ENCODE measurements around the gene P2RY6.
A peak's percentile ranks its signal among the peaks of the same experiment; 100 is the strongest.

Gene P2RY6

DNA sequence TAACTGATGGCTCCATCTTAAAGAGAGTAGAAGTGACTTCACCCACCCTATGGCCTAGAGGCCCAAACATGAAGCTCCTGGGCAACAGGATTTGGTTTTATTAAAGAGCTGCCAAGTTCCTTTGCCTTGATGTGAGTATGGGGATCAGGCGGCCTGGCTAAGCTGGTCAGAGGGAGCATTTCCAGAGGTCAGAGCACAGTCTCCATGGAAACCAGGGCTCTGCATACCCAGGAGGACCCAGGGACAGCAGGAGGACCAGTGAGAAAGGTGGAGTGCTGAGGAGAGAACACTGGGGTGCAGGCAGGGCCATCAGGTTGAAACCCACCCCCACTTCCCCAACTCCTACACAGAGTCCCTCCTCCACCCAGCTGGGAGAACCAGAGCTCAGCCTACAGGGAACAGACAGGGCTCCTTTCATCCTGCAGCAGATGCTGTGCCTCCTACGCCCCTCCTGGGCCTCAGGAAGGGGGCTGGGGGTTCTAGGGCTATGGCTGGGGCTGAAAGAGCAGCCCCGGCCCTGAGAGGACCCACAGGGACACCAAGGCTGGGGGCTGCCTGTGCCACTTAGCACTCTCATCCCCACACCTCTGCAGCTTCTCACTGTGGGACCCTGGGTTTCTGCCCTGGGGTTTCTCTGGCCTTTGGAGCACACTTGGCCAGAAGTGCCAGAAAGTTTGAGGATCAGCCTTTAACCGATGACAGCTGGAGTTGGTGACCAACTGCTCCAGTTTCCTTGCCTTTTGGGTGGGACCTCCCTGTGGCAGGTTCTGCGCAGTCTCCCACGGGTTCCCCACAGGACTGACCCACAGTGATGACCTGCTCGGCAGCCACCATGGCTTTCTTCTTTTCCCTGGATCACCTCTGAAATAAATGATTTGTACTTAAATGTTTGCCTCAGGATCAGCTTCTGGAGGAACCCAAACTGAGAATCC is 13.8 kb upstream of the P2RY6 start:
- TF ChIP-seq JUND (IDR thresholded peaks at IDR 0.05; ENCODE audit: low read depth) = no peak
- DNase-seq (ENCODE audit: low read depth in 1 of 2, low spot score in 1 of 2) = no peak
- in situ Hi-C loops (cut with HindIII; ENCODE audit: low pct_unique_long_range_greater_than_20kb, low sequenced_read_pairs) = no loop called here

DNA sequence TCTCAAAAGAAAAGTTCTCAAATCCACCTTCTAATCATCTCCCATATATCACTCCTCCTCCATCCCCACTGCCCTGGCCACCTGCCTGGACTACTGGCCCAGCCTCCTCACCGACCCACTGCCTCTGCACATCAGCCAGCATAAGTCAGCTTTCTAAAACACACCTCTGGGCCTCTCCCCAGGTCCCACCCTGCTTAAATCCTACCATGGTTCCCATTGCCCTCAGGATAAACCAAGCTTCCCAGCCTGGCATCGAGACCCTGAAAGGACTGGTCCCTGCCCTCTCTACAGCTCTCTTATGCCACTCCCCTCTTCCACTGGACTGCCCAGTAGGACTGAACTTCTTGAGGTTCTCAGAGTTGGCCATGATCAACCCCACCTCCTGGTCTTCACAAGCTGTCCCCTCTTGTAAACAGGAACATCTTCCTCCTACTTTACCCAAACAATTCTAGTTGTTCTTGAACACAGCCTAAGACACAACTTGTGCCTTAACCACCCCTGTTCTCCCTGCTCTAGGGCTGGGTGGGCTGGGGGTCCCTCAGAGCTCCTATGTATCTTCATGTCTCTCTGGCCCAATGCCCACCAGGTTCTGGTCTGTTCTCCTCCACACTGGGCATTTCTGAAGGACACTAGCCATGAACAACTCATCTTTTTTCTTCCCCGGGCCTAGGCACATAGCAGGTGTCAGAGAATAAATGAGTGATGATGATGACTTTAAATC is 12.6 kb upstream of the P2RY6 start:
- in situ Hi-C loops (cut with HindIII; ENCODE audit: low pct_unique_long_range_greater_than_20kb, low sequenced_read_pairs) = no loop called here
- no peak for TF ChIP-seq JUND (IDR thresholded peaks at IDR 0.05; ENCODE audit: low read depth)
- no peak for DNase-seq (ENCODE audit: low read depth in 1 of 2, low spot score in 1 of 2)

DNA sequence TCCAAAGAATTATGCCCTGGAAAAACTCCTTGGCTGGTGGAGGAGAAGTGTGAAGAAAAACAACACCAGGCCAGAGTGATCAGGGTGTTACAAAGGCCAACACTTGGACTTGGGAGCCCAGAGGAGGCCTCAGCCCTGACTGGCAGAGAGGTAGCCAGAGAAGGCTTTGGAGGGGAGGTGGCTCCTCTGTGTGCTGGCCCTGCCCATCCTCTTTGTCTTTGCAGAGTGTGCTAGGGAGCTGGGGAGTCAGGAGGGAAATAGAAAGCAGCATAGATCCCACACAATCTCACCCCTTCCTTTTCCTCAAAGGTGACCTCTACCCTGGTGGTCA is 12.0 kb upstream of the P2RY6 start:
- no peak for DNase-seq (ENCODE audit: low read depth in 1 of 2, low spot score in 1 of 2)
- in situ Hi-C loops (cut with HindIII; ENCODE audit: low pct_unique_long_range_greater_than_20kb, low sequenced_read_pairs) = no loop called here
- TF ChIP-seq JUND (IDR thresholded peaks at IDR 0.05; ENCODE audit: low read depth) = no peak

DNA sequence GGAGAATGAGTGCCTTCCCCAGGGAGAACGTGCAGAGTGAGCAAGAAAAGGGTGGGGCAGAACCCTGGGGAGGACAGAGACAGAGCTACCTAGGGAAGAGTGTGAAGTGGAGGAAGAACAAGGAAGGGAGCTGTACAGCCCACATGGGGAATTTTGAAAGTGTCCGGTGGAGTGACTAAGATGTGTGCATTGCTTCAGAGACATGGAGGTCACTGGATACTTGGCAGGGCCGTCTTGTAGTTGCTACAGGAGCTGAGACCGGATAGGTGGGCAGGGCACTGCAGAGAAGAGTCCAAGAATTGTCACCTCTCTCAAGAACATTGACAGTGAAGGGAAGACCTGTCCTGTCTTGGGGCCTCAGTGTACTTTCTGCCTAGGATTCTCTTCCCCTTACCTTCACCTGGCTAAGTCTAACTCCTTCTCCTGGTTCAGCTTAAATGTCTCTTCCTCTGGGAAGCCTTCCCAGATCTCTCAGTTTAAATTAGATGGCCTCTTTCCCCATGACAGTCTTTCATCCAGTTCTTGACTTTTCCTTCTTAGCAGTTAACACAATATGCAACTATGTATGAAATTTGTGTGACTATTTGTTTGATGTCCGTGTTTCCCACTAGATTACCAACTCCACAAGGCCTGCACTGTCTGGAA is 9.2 kb upstream of the P2RY6 start:
- no peak for TF ChIP-seq JUND (IDR thresholded peaks at IDR 0.05; ENCODE audit: low read depth)

DNA sequence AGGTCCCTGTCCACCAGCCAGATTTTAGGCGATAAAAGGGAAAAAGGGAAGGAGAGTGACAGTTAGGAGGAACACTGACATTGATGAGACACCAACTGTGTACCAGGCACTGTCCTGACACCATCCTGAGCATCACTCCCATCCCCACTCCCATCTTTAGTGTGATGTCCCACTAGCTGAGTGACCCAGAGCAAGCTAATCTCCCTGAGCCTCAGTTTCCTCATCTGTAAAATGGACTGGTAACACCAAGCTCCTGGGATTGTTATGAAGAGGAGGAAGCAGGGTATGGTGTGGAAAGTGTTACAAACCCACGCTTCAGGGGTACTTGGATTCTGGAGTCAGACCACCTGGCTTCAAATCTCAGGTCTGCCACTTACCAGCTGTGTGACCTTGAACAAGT is 8.5 kb upstream of the P2RY6 start:
- TF ChIP-seq JUND (IDR thresholded peaks at IDR 0.05; ENCODE audit: low read depth) = no peak
- in situ Hi-C loops (cut with HindIII; ENCODE audit: low pct_unique_long_range_greater_than_20kb, low sequenced_read_pairs) = no loop called here
- no peak for DNase-seq (ENCODE audit: low read depth in 1 of 2, low spot score in 1 of 2)

More for the DNA sequence above, 9.2 kb upstream of the P2RY6 start:
- in situ Hi-C loops (cut with HindIII; ENCODE audit: low pct_unique_long_range_greater_than_20kb, low sequenced_read_pairs) = no loop called here
- DNase-seq (ENCODE audit: low read depth in 1 of 2, low spot score in 1 of 2) = no peak

DNA sequence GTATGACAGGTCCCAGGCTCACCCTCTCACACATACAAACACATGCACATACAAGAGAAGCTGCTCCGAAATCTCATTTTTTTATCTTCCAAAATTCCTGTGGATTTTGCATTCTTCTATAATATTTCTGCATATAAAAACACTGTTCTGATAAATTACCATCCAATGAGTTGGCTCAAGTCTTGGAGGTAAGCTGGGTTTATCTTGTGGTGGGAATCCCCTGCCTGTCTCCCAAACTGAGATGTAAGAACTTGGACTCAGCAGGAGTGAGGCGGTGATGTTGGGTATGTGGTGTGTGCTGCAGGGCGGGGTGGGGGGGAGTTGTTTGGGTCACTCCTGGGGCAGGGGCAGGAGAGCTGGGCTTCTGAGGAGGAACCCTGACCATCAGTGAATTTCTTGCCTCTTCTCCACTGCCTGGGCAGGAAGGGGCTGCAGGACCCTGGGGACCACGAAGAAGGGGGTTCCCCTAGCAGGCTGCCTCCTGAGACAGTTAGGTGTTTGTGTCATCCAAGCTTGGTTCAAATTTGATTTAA is 6.8 kb upstream of the P2RY6 start:
- no peak for DNase-seq (ENCODE audit: low read depth in 1 of 2, low spot score in 1 of 2)
- no peak for TF ChIP-seq JUND (IDR thresholded peaks at IDR 0.05; ENCODE audit: low read depth)
- in situ Hi-C loops (cut with HindIII; ENCODE audit: low pct_unique_long_range_greater_than_20kb, low sequenced_read_pairs) = no loop called here

DNA sequence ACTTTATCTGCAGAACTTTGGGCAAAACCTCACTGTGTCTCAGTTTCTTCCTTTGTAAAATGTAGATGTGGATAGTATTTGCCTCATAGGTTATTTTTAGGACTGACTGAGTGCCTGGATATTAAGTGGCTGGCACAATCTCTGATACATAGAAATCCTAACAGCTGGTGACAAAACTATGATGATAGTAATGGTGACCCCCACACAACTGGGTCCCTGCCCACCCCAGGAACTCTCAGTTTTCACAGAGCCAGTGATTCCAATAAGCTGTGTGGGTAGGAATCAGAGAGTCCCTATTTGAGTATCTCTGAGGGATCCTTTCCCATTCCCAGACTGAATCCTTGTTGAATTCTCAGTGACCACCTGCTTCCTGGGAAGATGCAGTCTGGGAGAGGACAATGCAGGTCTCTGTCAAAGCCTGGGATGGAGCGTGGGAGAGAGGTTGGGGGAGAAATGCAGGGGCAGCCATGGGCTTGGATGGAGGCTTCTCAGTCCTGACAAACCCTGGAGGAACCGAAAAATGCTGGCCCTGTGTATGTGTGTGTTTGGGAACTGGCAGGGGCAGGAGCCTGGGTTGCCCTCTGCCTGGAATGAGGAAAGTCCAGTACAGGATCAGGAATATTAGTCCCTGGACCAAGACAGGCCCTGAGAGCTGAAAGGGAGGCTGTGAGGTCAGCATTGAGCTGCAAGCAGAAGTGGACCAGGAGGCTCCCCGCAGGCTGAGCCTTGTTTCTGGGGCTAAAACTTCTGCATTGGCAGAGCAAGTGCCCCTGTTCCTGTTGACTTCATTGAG is 6.1 kb upstream of the P2RY6 start:
- in situ Hi-C loops (cut with HindIII; ENCODE audit: low pct_unique_long_range_greater_than_20kb, low sequenced_read_pairs) = no loop called here
- no peak for TF ChIP-seq JUND (IDR thresholded peaks at IDR 0.05; ENCODE audit: low read depth)
- DNase-seq (ENCODE audit: low read depth in 1 of 2, low spot score in 1 of 2) = peak in 1 of 2 experiments; percentile 74

DNA sequence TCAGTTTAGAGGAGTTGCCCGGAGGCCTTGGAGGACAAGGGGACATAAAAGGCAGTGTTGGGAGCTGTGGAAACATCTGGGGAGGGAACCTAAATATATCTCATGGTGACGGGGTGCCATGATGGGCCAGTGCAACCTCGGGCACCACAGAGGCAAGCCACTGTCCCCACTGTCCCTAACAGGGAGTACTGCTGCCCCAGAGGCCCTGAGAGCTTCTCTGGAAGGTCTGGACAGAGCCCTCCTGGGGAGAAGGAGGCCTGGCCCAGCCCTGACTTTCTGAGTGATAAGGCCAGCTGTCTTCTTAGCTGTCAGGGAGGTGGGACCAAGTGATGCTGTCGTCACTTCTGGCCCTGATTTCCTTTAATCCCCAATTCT is 5.5 kb upstream of the P2RY6 start:
- no peak for DNase-seq (ENCODE audit: low read depth in 1 of 2, low spot score in 1 of 2)
- in situ Hi-C loops (cut with HindIII; ENCODE audit: low pct_unique_long_range_greater_than_20kb, low sequenced_read_pairs) = no loop called here
- TF ChIP-seq JUND (IDR thresholded peaks at IDR 0.05; ENCODE audit: low read depth) = no peak

DNA sequence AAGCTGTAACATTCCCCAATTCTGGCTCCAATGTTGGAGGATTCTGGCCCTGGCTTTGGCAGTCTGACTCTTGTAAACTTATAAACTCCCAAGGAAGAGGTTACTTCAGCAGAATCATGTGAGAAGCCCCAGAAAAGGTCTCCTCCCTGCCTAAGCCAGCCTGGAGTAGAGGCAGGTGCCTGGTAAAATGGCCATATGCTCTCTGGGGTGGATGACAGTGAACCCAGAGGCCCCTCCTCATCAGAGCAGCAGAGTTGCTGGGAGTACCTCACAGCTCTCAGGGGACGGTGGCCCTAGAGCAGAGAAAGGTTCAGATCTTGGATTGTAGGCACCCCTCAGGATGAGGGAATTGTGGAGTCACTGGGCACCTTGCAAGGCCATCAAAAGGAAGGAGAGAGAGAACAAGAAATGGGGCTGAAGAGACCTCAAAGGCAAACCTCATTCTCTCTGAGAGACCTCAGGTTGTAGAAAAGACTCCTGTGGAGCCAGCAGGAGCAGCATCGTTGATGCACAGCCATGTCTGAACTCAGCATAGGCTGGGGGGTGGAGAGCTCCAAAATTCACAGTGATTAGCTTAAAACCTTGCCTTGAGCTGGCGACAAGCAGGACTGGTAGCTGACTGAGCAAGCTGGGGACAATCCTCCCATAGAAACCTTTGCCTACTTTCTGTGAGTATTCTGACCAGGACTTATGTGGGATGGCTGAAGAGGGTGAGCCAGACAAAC is 4.9 kb upstream of the P2RY6 start:
- TF ChIP-seq JUND (IDR thresholded peaks at IDR 0.05; ENCODE audit: low read depth) = no peak
- no peak for DNase-seq (ENCODE audit: low read depth in 1 of 2, low spot score in 1 of 2)
- in situ Hi-C loops (cut with HindIII; ENCODE audit: low pct_unique_long_range_greater_than_20kb, low sequenced_read_pairs) = no loop called here

DNA sequence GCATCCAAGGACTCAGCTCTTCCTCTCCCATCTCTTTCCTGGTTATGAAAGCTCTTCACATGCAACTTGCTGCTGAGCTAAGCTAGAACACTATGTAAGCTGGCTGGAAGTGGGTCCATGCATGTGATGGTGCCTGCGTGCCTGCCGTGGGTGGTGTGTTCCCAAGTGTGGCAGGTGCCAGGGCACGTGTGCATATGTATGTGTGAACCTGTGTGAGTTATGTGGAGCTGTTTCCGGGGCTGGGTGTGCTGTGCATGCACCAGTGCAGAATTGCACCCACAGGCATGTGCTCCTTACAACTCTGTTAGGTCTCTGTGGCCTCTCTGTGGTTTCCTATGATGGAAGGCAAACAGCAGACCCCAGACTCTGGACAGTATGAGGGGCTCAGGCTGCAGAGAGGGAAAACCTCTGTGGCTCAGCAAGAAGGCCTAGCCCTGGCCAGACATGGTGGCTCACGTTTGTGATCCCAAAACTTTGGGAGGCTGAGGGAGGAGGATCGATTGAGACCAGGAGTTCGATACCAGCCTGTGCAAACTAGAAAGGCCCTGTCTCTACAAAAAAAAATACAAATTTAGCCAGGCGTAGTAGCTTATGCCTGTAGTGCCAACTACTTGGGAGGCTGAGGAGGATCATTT is 4.1 kb upstream of the P2RY6 start:
- in situ Hi-C loops (cut with HindIII; ENCODE audit: low pct_unique_long_range_greater_than_20kb, low sequenced_read_pairs) = no loop called here
- no peak for TF ChIP-seq JUND (IDR thresholded peaks at IDR 0.05; ENCODE audit: low read depth)
- DNase-seq (ENCODE audit: low read depth in 1 of 2, low spot score in 1 of 2) = no peak

DNA sequence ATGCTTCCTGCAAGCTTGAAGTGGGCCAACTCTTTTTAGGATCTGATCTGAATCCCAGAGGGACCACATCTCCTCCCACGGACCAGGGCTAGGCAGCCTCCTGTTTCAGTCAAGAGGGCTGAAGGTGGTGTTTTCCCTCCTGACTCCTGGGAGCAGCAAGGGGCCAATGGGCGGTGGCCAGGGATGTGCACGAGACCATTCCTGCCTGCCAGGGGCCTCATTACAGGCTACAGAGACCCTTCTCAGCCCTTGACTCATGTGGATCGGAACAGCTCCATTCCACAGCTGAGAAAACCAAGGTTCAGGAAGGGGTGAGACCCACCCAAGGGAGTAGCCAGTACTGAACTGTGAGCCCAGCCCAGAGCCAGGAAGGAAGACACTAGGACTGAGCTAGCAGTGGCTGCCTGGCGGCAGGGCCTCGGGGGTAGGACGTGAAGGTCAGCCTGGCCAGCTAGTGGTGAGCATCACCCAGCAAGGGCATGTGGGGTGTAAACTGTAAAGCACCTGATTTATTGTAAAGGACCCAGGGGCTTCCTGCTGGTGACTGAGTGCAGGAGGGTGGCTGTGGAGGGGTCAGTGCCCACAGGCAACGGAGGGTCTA is 3.4 kb upstream of the P2RY6 start:
- no peak for DNase-seq (ENCODE audit: low read depth in 1 of 2, low spot score in 1 of 2)
- no peak for TF ChIP-seq JUND (IDR thresholded peaks at IDR 0.05; ENCODE audit: low read depth)
- in situ Hi-C loops (cut with HindIII; ENCODE audit: low pct_unique_long_range_greater_than_20kb, low sequenced_read_pairs) = no loop called here

Measured in T47D (cell line).